ENCODE data around the gene CFAP161. TPM values are rescaled to one million over a fixed set of nuclear protein-coding genes. Genes with fewer than 3 reads are reported as not detected.

CFAP161 gene
- polyA plus RNA-seq, 3 donors, result not detected

DNA sequence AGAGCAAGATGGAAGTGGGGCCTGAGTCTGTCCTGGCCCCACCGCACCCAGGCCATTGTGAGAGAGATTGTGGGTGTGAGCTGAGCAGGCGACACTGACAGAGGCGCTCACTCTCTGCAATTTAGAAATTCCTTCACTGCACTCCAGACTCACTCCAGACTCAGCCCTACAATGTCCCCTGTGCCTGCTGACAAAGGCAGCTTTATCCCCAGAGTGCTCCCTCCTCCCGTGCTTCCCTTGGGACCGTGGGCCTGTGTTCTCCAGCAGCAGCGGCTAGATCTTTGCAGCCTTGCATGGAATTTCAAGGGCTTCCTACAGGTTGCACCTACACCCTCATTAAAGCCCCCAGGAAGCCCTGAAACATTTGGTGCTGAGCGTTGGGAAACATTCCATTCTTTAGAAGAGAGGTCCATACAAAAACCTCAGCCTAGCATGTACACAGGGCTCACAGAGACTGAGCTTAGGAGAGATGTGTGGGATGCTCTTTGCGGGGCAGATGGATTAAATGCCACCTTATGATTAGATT is 61.3 kb downstream of the CFAP161 start:
- TF ChIP-seq, protein P1, sequence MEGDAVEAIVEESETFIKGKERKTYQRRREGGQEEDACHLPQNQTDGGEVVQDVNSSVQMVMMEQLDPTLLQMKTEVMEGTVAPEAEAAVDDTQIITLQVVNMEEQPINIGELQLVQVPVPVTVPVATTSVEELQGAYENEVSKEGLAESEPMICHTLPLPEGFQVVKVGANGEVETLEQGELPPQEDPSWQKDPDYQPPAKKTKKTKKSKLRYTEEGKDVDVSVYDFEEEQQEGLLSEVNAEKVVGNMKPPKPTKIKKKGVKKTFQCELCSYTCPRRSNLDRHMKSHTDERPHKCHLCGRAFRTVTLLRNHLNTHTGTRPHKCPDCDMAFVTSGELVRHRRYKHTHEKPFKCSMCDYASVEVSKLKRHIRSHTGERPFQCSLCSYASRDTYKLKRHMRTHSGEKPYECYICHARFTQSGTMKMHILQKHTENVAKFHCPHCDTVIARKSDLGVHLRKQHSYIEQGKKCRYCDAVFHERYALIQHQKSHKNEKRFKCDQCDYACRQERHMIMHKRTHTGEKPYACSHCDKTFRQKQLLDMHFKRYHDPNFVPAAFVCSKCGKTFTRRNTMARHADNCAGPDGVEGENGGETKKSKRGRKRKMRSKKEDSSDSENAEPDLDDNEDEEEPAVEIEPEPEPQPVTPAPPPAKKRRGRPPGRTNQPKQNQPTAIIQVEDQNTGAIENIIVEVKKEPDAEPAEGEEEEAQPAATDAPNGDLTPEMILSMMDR (IDR thresholded peaks at IDR 0.05), result no peak
- intact Hi-C loops (cut with micrococcal nuclease), result no loop called here
- Histone ChIP-seq H4K20me1 (ENCODE audit: insufficient read depth, low read length) (no peaks in the 10 kb centered on the region), H3K4me2 (replicated peaks; ENCODE audit: extremely low read depth, low read length, poor library complexity, severe bottlenecking) (no peak overlapping the region), H2AFZ (ENCODE audit: insufficient read depth, low read depth, low read length, poor library complexity, severe bottlenecking) (no peak overlapping the region), H3K36me3 (replicated peaks in 1 of 2; ENCODE audit: control insufficient read depth in 1 of 2, insufficient read depth in 2 of 2, low read length in 2 of 2) (no peaks in the 10 kb centered on the region), H3K4me3 (replicated peaks in 1 of 3; ENCODE audit: low read depth in 2 of 3, low read length in 3 of 3) (no peak overlapping the region), H3K27ac (ENCODE audit: low read depth in 1 of 2, low read length in 2 of 2) (no peak overlapping the region), H3K4me1 (ENCODE audit: control insufficient read depth in 1 of 2, insufficient read depth in 2 of 2, low read length in 2 of 2) (no peaks in the 10 kb centered on the region), H3K27me3 (ENCODE audit: control insufficient read depth in 2 of 2, insufficient read depth in 2 of 2, low read length in 2 of 2) (no peaks in the 10 kb centered on the region), H3K9ac (ENCODE audit: insufficient read depth, low read length, poor library complexity, severe bottlenecking) (no peak overlapping the region), H3K9me3 (replicated peaks in 1 of 2; ENCODE audit: control insufficient read depth in 1 of 2, insufficient read depth in 1 of 2, low read length in 2 of 2) (no peaks in the 10 kb centered on the region), H3K79me2 (ENCODE audit: insufficient read depth, low read length) (no peaks in the 10 kb centered on the region)
- Mint-ChIP-seq H3K4me1 (no peaks in the 10 kb centered on the region), H3K9me3 (no peaks in the 10 kb centered on the region), H3K27me3 (ENCODE audit: low read depth in 3 of 3) (peaks cover 0 to 4% (median 4%) of the 10 kb centered on the region in 3 donors), H3K4me3 (no peak overlapping the region), H3K27ac (no peak overlapping the region), H3K36me3 (no peaks in the 10 kb centered on the region)
- WGBS (ENCODE audit: insufficient coverage), result 98% methylated on average over 4 of the region's 8 CpGs
- DNase-seq, result no peak

DNA sequence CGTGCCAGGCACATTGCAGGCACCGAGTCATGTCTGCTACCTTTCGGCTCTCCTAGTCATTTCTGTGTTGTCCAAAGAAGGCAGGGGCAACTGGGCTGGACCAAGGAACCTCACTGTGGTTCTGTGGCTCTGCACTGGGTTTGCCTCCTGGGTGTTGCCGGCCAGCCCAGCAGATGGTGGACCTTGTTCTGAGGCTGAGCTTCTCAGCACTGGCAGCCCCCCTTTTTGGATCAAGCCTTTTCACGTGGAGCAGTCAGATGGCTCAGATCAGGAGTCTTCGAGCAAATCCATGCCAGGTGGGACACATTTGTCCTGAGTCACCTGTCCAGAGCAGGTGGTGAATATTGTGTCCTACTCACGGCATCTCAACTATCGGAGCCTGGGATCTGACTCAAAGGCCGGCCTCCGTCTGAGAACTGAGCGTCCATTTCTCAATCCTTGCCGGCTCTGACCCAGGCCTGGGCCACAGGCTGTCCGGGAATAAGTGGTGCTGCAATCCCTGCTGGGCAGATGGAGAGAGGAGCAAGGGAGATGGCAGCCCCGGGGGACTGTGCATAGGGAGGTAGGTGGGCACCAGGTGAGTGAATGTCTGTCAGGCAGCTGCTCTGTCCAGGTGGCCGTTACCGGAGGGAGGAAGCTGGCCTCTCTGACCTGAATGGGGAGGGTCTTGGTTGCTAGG is 62.6 kb downstream of the CFAP161 start, which contains the start of gene IL16:
Gene IL16, plus strand, starts transcription at position 304 of the 679 bp plus-strand sequence. CDS start 28,521 bp downstream, outside the sequence.
- TF ChIP-seq, protein P1 (IDR thresholded peaks at IDR 0.05), result no peak
- Histone ChIP-seq H3K4me1 (ENCODE audit: control insufficient read depth in 1 of 2, insufficient read depth in 2 of 2, low read length in 2 of 2) (no peaks in the 10 kb centered on the region), H3K9me3 (replicated peaks in 1 of 2; ENCODE audit: control insufficient read depth in 1 of 2, insufficient read depth in 1 of 2, low read length in 2 of 2) (no peaks in the 10 kb centered on the region), H3K27ac (ENCODE audit: low read depth in 1 of 2, low read length in 2 of 2) (no peak within 1 kb of the TSS), H3K9ac (ENCODE audit: insufficient read depth, low read length, poor library complexity, severe bottlenecking) (no peak within 1 kb of the TSS), H4K20me1 (ENCODE audit: insufficient read depth, low read length) (no peaks in the 10 kb centered on the region), H2AFZ (ENCODE audit: insufficient read depth, low read depth, low read length, poor library complexity, severe bottlenecking) (no peak within 1 kb of the TSS), H3K79me2 (ENCODE audit: insufficient read depth, low read length) (no peaks in the 10 kb centered on the region), H3K4me2 (replicated peaks; ENCODE audit: extremely low read depth, low read length, poor library complexity, severe bottlenecking) (no peak within 1 kb of the TSS), H3K27me3 (ENCODE audit: control insufficient read depth in 2 of 2, insufficient read depth in 2 of 2, low read length in 2 of 2) (no peaks in the 10 kb centered on the region), H3K4me3 (replicated peaks in 1 of 3; ENCODE audit: low read depth in 2 of 3, low read length in 3 of 3) (no peak within 1 kb of the TSS), H3K36me3 (replicated peaks in 1 of 2; ENCODE audit: control insufficient read depth in 1 of 2, insufficient read depth in 2 of 2, low read length in 2 of 2) (no peaks in the 10 kb centered on the region)
- Mint-ChIP-seq H3K9me3 (no peaks in the 10 kb centered on the region), H3K27ac (peak within 1 kb of the TSS in 1 of 7 donors; percentile 51), H3K4me3 (no peak within 1 kb of the TSS), H3K36me3 (no peaks in the 10 kb centered on the region), H3K4me1 (no peaks in the 10 kb centered on the region), H3K27me3 (ENCODE audit: low read depth in 3 of 3) (peaks cover 0 to 6% (median 4%) of the 10 kb centered on the region in 3 donors)
- WGBS (ENCODE audit: insufficient coverage), result 87% methylated on average over 15 of the region's 16 CpGs
- intact Hi-C loops (cut with micrococcal nuclease), result no loop called here
- no peak for DNase-seq
